Superior temporal gyrus (tissue), 1 donor: ENCODE measurements around the gene SGK2.
"Not testable (repeated sequence)": the region's sequence is repeated elsewhere in the genome, so short reads cannot be mapped to it uniquely, and the experiment has no call there.

Source experiments
- DNase-seq: peaks from one replicate; pipeline ENCODE4 v3.0.0-alpha.2; 2016; ENCODE audit errors: extremely low spot score

The SGK2 gene

GRCh38 chr20:43601960-43602359 lies 43.1 kb downstream of the SGK2 start:
- not testable (repeated sequence) for DNase-seq

GRCh38 chr20:43603124-43603523 lies 44.3 kb downstream of the SGK2 start:
- no peak for DNase-seq

- no peak for DNase-seq
Measured at GRCh38 chr20:43605715-43606114, 46.9 kb downstream of the SGK2 start.

- DNase-seq = not testable (repeated sequence)
Measured at GRCh38 chr20:43607278-43607677, 48.5 kb downstream of the SGK2 start.

GRCh38 chr20:43631598-43631997 lies 72.8 kb downstream of the SGK2 start:
- no peak for DNase-seq
